T-helper 2 cell treated with Interferon-gamma antibody and Interleukin-4, amounts not matched to agents 5 μg/mL and 100 μg/mL, for 36 hours (primary cell): ENCODE data around the gene NUCKS1.
A peak's percentile ranks its signal among the peaks of the same experiment; 100 is the strongest.

Source experiments
- DNase-seq: peaks from one replicate; pipeline ENCODE4 v3.0.0; 2021; ENCODE audit warnings: low spot score
- H3K27ac Mint-ChIP-seq: one replicate; pipeline ENCODE4 v1.8.0; 2021; ENCODE audit warnings: mild to moderate bottlenecking, mixed read lengths
- H3K27me3 Mint-ChIP-seq: one replicate; pipeline ENCODE4 v1.8.0; 2021; ENCODE audit warnings: low read depth, mixed read lengths
- H3K36me3 Mint-ChIP-seq: one replicate; pipeline ENCODE4 v1.8.0; 2021; ENCODE audit warnings: low read depth, mixed read lengths
- H3K4me1 Mint-ChIP-seq: one replicate; pipeline ENCODE4 v1.8.0; 2021; ENCODE audit warnings: low read depth, mixed read lengths
- H3K4me3 Mint-ChIP-seq: one replicate; pipeline ENCODE4 v1.8.0; 2022; ENCODE audit warnings: mild to moderate bottlenecking, moderate library complexity, mixed read lengths
- H3K9me3 Mint-ChIP-seq: one replicate; pipeline ENCODE4 v1.8.0; 2021; ENCODE audit warnings: mixed read lengths

NUCKS1 gene

GRCh38 chr1:205750138-205751035, at the start of gene NUCKS1:
NUCKS1 (minus strand) TSS chr1:205750182; CDS start chr1:205749973, 209 bp downstream.
- peak; percentile 96 for DNase-seq
- Mint-ChIP-seq H3K36me3 (peaks cover 24% of the 10 kb centered on the region), H3K4me1 (peaks cover 32% of the 10 kb centered on the region), H3K27ac (peak within 1 kb of the TSS; percentile 99), H3K9me3 (no peaks in the 10 kb centered on the region), H3K4me3 (peak within 1 kb of the TSS; percentile 98), H3K27me3 (peaks cover 3% of the 10 kb centered on the region)

GRCh38 chr1:205798577-205798976, 48.6 kb upstream of the NUCKS1 start:
- no peak for DNase-seq
- H3K36me3 Mint-ChIP-seq: peaks cover 30% of the 10 kb centered on the region
- H3K27ac Mint-ChIP-seq: no peak overlapping the region

GRCh38 chr1:205797168-205797567, 47.2 kb upstream of the NUCKS1 start:
- Mint-ChIP-seq H3K4me3 (no peak overlapping the region), H3K27ac (no peak overlapping the region), H3K27me3 (no peaks in the 10 kb centered on the region), H3K4me1 (peaks cover 33% of the 10 kb centered on the region), H3K36me3 (peaks cover 32% of the 10 kb centered on the region), H3K9me3 (no peaks in the 10 kb centered on the region)
- no peak for DNase-seq

More at GRCh38 chr1:205798577-205798976, 48.6 kb upstream of the NUCKS1 start:
- H3K4me1 Mint-ChIP-seq: peaks cover 30% of the 10 kb centered on the region
- H3K27me3 Mint-ChIP-seq: no peaks in the 10 kb centered on the region
- no peaks in the 10 kb centered on the region for H3K9me3 Mint-ChIP-seq
- no peak overlapping the region for H3K4me3 Mint-ChIP-seq

GRCh38 chr1:205794011-205794730, 44.2 kb upstream of the NUCKS1 start:
- Mint-ChIP-seq H3K9me3 (no peaks in the 10 kb centered on the region), H3K4me3 (no peak overlapping the region), H3K27me3 (no peaks in the 10 kb centered on the region), H3K27ac (peak overlapping the region; percentile 2), H3K4me1 (peaks cover 30% of the 10 kb centered on the region), H3K36me3 (peaks cover 36% of the 10 kb centered on the region)
- no peak for DNase-seq

- Mint-ChIP-seq H3K4me3 (no peak overlapping the region), H3K27ac (peak overlapping the region; percentile 5), H3K9me3 (no peaks in the 10 kb centered on the region), H3K4me1 (peaks cover 27% of the 10 kb centered on the region), H3K27me3 (no peaks in the 10 kb centered on the region), H3K36me3 (peaks cover 29% of the 10 kb centered on the region)
- DNase-seq: no peak
Measured at GRCh38 chr1:205792961-205793673, 43.1 kb upstream of the NUCKS1 start.

GRCh38 chr1:205792481-205792881, 42.5 kb upstream of the NUCKS1 start:
- no peaks in the 10 kb centered on the region for H3K27me3 Mint-ChIP-seq
- peaks cover 23% of the 10 kb centered on the region for H3K36me3 Mint-ChIP-seq
- H3K9me3 Mint-ChIP-seq: no peaks in the 10 kb centered on the region
- H3K27ac Mint-ChIP-seq: no peak overlapping the region
- H3K4me1 Mint-ChIP-seq: peaks cover 27% of the 10 kb centered on the region
- no peak for DNase-seq
- H3K4me3 Mint-ChIP-seq: no peak overlapping the region

GRCh38 chr1:205791568-205792180, 41.7 kb upstream of the NUCKS1 start:
- peak; percentile 53 for DNase-seq
- H3K36me3 Mint-ChIP-seq: peaks cover 20% of the 10 kb centered on the region
- no peaks in the 10 kb centered on the region for H3K9me3 Mint-ChIP-seq
- no peak overlapping the region for H3K4me3 Mint-ChIP-seq
- peaks cover 26% of the 10 kb centered on the region for H3K4me1 Mint-ChIP-seq
- no peaks in the 10 kb centered on the region for H3K27me3 Mint-ChIP-seq
- no peak overlapping the region for H3K27ac Mint-ChIP-seq

GRCh38 chr1:205787287-205787916, 37.4 kb upstream of the NUCKS1 start:
- Mint-ChIP-seq H3K27ac (no peak overlapping the region), H3K36me3 (peaks cover 10% of the 10 kb centered on the region), H3K4me3 (no peak overlapping the region)

GRCh38 chr1:205786601-205787000, 36.6 kb upstream of the NUCKS1 start:
- Mint-ChIP-seq H3K27ac (no peak overlapping the region), H3K27me3 (no peaks in the 10 kb centered on the region), H3K4me3 (no peak overlapping the region), H3K4me1 (peaks cover 7% of the 10 kb centered on the region), H3K9me3 (no peaks in the 10 kb centered on the region), H3K36me3 (peaks cover 8% of the 10 kb centered on the region)
- no peak for DNase-seq

More at GRCh38 chr1:205787287-205787916, 37.4 kb upstream of the NUCKS1 start:
- H3K4me1 Mint-ChIP-seq: peaks cover 11% of the 10 kb centered on the region
- DNase-seq: no peak
- no peaks in the 10 kb centered on the region for H3K9me3 Mint-ChIP-seq
- no peaks in the 10 kb centered on the region for H3K27me3 Mint-ChIP-seq

- H3K27ac Mint-ChIP-seq: no peak overlapping the region
- no peaks in the 10 kb centered on the region for H3K9me3 Mint-ChIP-seq
- H3K27me3 Mint-ChIP-seq: no peaks in the 10 kb centered on the region
- H3K36me3 Mint-ChIP-seq: peaks cover 3% of the 10 kb centered on the region
- peaks cover 7% of the 10 kb centered on the region for H3K4me1 Mint-ChIP-seq
- no peak overlapping the region for H3K4me3 Mint-ChIP-seq
- no peak for DNase-seq
Measured at GRCh38 chr1:205785446-205785845, 35.5 kb upstream of the NUCKS1 start.

GRCh38 chr1:205783904-205784303, 33.9 kb upstream of the NUCKS1 start:
- H3K27me3 Mint-ChIP-seq: no peaks in the 10 kb centered on the region
- H3K36me3 Mint-ChIP-seq: no peaks in the 10 kb centered on the region
- no peak for DNase-seq
- H3K9me3 Mint-ChIP-seq: no peaks in the 10 kb centered on the region
- H3K4me1 Mint-ChIP-seq: peaks cover 8% of the 10 kb centered on the region
- H3K4me3 Mint-ChIP-seq: no peak overlapping the region
- H3K27ac Mint-ChIP-seq: no peak overlapping the region

GRCh38 chr1:205783433-205783795, 33.4 kb upstream of the NUCKS1 start:
- Mint-ChIP-seq H3K4me1 (peaks cover 9% of the 10 kb centered on the region), H3K27me3 (no peaks in the 10 kb centered on the region), H3K4me3 (no peak overlapping the region), H3K9me3 (no peaks in the 10 kb centered on the region), H3K36me3 (no peaks in the 10 kb centered on the region), H3K27ac (no peak overlapping the region)
- DNase-seq: no peak
